HepG2 (cell line): Measurements from ENCODE around the gene CCDC157. TPM values are rescaled to one million over a fixed set of nuclear protein-coding genes. Genes with fewer than 3 reads are reported as not detected.
A peak's percentile ranks its signal among the peaks of the same experiment; 100 is the strongest.

Experiments used
- HOXA7 ChIP-seq: sonication (generic); formaldehyde crosslinking; IDR thresholded peaks from 2 replicates; pipeline ENCODE4 v1.8.1; 2022; ENCODE audit warnings: mild to moderate bottlenecking, missing genetic modification reagents, moderate library complexity
- IRF9 ChIP-seq: sonication (generic); formaldehyde crosslinking; IDR thresholded peaks from 2 replicates; pipeline ENCODE4 v1.8.0; 2022; ENCODE audit warnings: missing genetic modification reagents, mild to moderate bottlenecking, borderline replicate concordance
- JDP2 ChIP-seq: sonication (generic); formaldehyde crosslinking; IDR thresholded peaks from 2 replicates; pipeline ENCODE4 v1.8.1; 2022; ENCODE audit warnings: missing genetic modification reagents, borderline replicate concordance
- TCF7L2 ChIP-seq: IDR thresholded peaks from 2 replicates; pipeline ENCODE4 v1.6.1; 2011; ENCODE audit warnings: mild to moderate bottlenecking, low read depth, low read length, moderate library complexity
- ZBTB40 ChIP-seq, 2 experiments: fragments of 450-650 bp in 1 of 2; sonication (generic) in 1 of 2; formaldehyde crosslinking in 1 of 2; IDR thresholded peaks; 2 replicates each; pipeline versions ENCODE4 v1.6.1 to v1.8.0; 2016 to 2022; ENCODE audit warnings: antibody characterized with exemption in 1 of 2, mild to moderate bottlenecking in 1 of 2, missing genetic modification reagents in 1 of 2
- polyA plus RNA-seq, 8 experiments: library from polyadenylated mRNA; depleted of rRNA in 3 of 8; stranded (reverse) in 7 of 8; unstranded in 1 of 8; fragments of >200 nt; fragmentation: Illumina TruSeq in 4 of 8; extraction: Trizol in 4 of 8; gene quantifications; 2 replicates each; pipeline versions ENCODE4 v1.2.1 to v1.2.3, GENCODE V29; 2011 to 2016; ENCODE audit warnings: low read depth in 4 of 8, missing spikeins in 1 of 8, mixed read lengths in 1 of 8; ENCODE audit not compliant: insufficient read depth in 1 of 8
- total RNA-seq, 5 experiments: library from RNA; depleted of rRNA; stranded (reverse); fragments of >200 nt; fragmentation: Illumina TruSeq; extraction: Trizol; gene quantifications; 2 replicates each; pipeline ENCODE4 v1.2.3, GENCODE V29; 2016; ENCODE audit warnings: low read depth in 1 of 5
- TF ChIP-seq, protein P1 (sequence below): sonication (generic); formaldehyde crosslinking; IDR thresholded peaks from 2 replicates; pipeline ENCODE4 v1.4.0; 2020; ENCODE audit warnings: missing genetic modification reagents, borderline replicate concordance
- TF ChIP-seq, protein P2 (sequence below): sonication (generic); formaldehyde crosslinking; IDR thresholded peaks from 2 replicates; pipeline ENCODE4 v1.4.0; 2020; ENCODE audit warnings: missing genetic modification reagents

Gene CCDC157
- total and polyA plus RNA-seq, 2 of the 13 experiments (the other 11 are each of a cell fraction or from before 2014, with no cell fraction given) = 1.4 to 1.6 TPM

- TF ChIP-seq, protein P1, sequence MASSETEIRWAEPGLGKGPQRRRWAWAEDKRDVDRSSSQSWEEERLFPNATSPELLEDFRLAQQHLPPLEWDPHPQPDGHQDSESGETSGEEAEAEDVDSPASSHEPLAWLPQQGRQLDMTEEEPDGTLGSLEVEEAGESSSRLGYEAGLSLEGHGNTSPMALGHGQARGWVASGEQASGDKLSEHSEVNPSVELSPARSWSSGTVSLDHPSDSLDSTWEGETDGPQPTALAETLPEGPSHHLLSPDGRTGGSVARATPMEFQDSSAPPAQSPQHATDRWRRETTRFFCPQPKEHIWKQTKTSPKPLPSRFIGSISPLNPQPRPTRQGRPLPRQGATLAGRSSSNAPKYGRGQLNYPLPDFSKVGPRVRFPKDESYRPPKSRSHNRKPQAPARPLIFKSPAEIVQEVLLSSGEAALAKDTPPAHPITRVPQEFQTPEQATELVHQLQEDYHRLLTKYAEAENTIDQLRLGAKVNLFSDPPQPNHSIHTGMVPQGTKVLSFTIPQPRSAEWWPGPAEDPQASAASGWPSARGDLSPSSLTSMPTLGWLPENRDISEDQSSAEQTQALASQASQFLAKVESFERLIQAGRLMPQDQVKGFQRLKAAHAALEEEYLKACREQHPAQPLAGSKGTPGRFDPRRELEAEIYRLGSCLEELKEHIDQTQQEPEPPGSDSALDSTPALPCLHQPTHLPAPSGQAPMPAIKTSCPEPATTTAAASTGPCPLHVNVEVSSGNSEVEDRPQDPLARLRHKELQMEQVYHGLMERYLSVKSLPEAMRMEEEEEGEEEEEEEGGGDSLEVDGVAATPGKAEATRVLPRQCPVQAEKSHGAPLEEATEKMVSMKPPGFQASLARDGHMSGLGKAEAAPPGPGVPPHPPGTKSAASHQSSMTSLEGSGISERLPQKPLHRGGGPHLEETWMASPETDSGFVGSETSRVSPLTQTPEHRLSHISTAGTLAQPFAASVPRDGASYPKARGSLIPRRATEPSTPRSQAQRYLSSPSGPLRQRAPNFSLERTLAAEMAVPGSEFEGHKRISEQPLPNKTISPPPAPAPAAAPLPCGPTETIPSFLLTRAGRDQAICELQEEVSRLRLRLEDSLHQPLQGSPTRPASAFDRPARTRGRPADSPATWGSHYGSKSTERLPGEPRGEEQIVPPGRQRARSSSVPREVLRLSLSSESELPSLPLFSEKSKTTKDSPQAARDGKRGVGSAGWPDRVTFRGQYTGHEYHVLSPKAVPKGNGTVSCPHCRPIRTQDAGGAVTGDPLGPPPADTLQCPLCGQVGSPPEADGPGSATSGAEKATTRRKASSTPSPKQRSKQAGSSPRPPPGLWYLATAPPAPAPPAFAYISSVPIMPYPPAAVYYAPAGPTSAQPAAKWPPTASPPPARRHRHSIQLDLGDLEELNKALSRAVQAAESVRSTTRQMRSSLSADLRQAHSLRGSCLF = peak; percentile 84
- no peak for TF ChIP-seq JDP2 (CRISPR knock-in tag)
- no peak for TF ChIP-seq TCF7L2
- TF ChIP-seq ZBTB40 (IDR thresholded peaks at IDR 0.05) = no peak
- TF ChIP-seq ZBTB40 (CRISPR knock-in tag; IDR thresholded peaks at IDR 0.05) = no peak; the same call in none of the 2 replicates
- 0 out of 2 replicates have a peak, but pooled peaks have one; percentile 53 for TF ChIP-seq IRF9 (CRISPR knock-in tag)
- TF ChIP-seq, protein P2, sequence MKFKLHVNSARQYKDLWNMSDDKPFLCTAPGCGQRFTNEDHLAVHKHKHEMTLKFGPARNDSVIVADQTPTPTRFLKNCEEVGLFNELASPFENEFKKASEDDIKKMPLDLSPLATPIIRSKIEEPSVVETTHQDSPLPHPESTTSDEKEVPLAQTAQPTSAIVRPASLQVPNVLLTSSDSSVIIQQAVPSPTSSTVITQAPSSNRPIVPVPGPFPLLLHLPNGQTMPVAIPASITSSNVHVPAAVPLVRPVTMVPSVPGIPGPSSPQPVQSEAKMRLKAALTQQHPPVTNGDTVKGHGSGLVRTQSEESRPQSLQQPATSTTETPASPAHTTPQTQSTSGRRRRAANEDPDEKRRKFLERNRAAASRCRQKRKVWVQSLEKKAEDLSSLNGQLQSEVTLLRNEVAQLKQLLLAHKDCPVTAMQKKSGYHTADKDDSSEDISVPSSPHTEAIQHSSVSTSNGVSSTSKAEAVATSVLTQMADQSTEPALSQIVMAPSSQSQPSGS = peak; percentile 68; the same call in 1 of the 2 replicates
- TF ChIP-seq HOXA7 (CRISPR knock-in tag) = no peak
These were observed 67.2 kb downstream of the CCDC157 start (continued) for GRCh38 chr22:30423959-30424533.
